GM23338 (cell line): Measurements from ENCODE around the gene SF3A1.

Experiments used
- CREB1 ChIP-seq: fragments of 250-450 bp; sonication (Bioruptor Pico); IDR thresholded peaks from 2 replicates; pipeline ENCODE4 v1.5.0; 2020; ENCODE audit warnings: low read depth, mild to moderate bottlenecking, moderate library complexity
- CTCF ChIP-seq, 2 experiments: fragments of 200-600 bp in 1 of 2; sonication (generic) in 1 of 2; conservative IDR thresholded peaks; 2 replicates each; pipeline versions ENCODE4 v1.5.1 to v1.6.1; 2016 to 2017; ENCODE audit warnings: antibody characterized with exemption in 2 of 2, low read depth in 2 of 2, mild to moderate bottlenecking in 2 of 2, moderate library complexity in 1 of 2
- EZH2 ChIP-seq: fragments of 200-600 bp; sonication (generic); IDR thresholded peaks from one replicate; pipeline ENCODE4 v1.8.0; 2017; ENCODE audit warnings: antibody characterized with exemption, mild to moderate bottlenecking, low read depth; ENCODE audit not compliant: unreplicated experiment
- EZH2phosphoT487 ChIP-seq: fragments of 200-600 bp; sonication (generic); IDR thresholded peaks from one replicate; pipeline ENCODE4 v1.8.1; 2018; ENCODE audit warnings: antibody characterized with exemption; ENCODE audit not compliant: unreplicated experiment
- JUNB ChIP-seq: IDR thresholded peaks from one replicate; pipeline ENCODE4 v1.6.1; 2016; ENCODE audit warnings: antibody characterized with exemption; ENCODE audit not compliant: unreplicated experiment
- NANOG ChIP-seq: IDR thresholded peaks from 2 replicates; pipeline ENCODE4 v1.6.1; 2016; ENCODE audit warnings: antibody characterized with exemption, borderline replicate concordance
- POLR2AphosphoS5 ChIP-seq: IDR thresholded peaks from 2 replicates; pipeline ENCODE4 v1.6.1; 2016; ENCODE audit warnings: antibody characterized with exemption, low read depth
- REST ChIP-seq: IDR thresholded peaks from one replicate; pipeline ENCODE4 v1.6.1; 2018; ENCODE audit warnings: antibody characterized with exemption; ENCODE audit not compliant: unreplicated experiment
- STAT1 ChIP-seq: IDR thresholded peaks from one replicate; pipeline ENCODE4 v1.6.1; 2016; ENCODE audit warnings: antibody characterized with exemption; ENCODE audit not compliant: unreplicated experiment
- ZNF114 ChIP-seq: fragments of 250-450 bp; sonication (Bioruptor Pico); IDR thresholded peaks from 2 replicates; pipeline ENCODE4 v1.5.0; 2020; ENCODE audit warnings: mild to moderate bottlenecking, moderate library complexity
- ZNF331 ChIP-seq: fragments of 250-450 bp; sonication (Bioruptor Pico); IDR thresholded peaks from 2 replicates; pipeline ENCODE4 v1.5.0; 2020; ENCODE audit warnings: low read depth, mild to moderate bottlenecking, moderate library complexity
- TF ChIP-seq, protein P1 (sequence below): IDR thresholded peaks from 2 replicates; pipeline ENCODE4 v1.6.1; 2016; ENCODE audit warnings: antibody characterized with exemption

- no peak for TF ChIP-seq CTCF (conservative IDR thresholded peaks at IDR 0.05; ENCODE audit: low read depth in 2 of 2)
- TF ChIP-seq EZH2 = no peak
- TF ChIP-seq, protein P1, sequence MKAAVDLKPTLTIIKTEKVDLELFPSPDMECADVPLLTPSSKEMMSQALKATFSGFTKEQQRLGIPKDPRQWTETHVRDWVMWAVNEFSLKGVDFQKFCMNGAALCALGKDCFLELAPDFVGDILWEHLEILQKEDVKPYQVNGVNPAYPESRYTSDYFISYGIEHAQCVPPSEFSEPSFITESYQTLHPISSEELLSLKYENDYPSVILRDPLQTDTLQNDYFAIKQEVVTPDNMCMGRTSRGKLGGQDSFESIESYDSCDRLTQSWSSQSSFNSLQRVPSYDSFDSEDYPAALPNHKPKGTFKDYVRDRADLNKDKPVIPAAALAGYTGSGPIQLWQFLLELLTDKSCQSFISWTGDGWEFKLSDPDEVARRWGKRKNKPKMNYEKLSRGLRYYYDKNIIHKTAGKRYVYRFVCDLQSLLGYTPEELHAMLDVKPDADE = no peak
- TF ChIP-seq NANOG = no peak
- TF ChIP-seq ZNF114 (CRISPR knock-in tag) = no peak
- TF ChIP-seq POLR2AphosphoS5 = no peak
- TF ChIP-seq CREB1 = no peak
- TF ChIP-seq REST = no peak
- no peak for TF ChIP-seq STAT1
- no peak for TF ChIP-seq JUNB
- no peak for TF ChIP-seq ZNF331
- TF ChIP-seq EZH2phosphoT487 = no peak
These were observed 54.5 kb downstream of the SF3A1 start for GRCh38 chr22:30301995-30302809.
